ENCODE results near the gene RAC3. TPM values are rescaled to one million over a fixed set of nuclear protein-coding genes. Genes with fewer than 3 reads are reported as not detected.

Gene RAC3
- total and polyA plus RNA-seq, 2 of the 8 experiments (the other 6 are each of a cell fraction or from before 2014, with no cell fraction given) = 177 to 299 TPM

DNA sequence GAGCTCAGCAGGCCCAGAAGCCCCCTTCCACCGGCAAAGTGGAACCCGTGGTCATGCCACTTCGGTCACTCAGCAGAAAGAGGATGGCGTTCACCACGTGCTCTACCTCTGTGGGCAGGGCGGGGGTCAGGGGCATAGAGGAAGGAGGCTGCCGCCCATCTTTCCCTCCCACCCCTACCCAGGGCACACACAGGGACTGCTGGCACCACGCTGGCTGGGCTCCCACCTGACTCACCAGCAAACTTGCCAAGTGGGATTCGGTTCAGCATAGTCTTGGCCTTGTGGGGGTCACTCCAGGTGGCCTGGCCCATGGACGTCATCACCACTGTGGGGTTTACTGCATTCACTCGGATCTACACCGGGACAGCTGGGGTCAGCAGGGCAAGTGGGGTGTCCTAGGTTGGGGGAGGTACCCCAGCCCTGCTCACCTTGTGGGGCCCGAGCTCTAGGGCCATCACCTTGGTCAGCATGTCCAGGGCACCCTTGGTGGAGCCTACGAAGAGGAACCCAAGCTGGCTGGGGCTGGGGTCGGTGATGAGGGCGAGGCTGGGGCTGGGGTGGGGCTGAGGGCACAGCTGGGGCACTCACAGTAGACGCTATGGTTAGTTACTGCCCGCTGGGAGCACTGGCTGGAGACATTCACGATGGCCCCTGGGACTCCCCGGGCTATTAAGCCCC is 4.6 kb downstream of the RAC3 start (continued):
- TF ChIP-seq, protein P1, sequence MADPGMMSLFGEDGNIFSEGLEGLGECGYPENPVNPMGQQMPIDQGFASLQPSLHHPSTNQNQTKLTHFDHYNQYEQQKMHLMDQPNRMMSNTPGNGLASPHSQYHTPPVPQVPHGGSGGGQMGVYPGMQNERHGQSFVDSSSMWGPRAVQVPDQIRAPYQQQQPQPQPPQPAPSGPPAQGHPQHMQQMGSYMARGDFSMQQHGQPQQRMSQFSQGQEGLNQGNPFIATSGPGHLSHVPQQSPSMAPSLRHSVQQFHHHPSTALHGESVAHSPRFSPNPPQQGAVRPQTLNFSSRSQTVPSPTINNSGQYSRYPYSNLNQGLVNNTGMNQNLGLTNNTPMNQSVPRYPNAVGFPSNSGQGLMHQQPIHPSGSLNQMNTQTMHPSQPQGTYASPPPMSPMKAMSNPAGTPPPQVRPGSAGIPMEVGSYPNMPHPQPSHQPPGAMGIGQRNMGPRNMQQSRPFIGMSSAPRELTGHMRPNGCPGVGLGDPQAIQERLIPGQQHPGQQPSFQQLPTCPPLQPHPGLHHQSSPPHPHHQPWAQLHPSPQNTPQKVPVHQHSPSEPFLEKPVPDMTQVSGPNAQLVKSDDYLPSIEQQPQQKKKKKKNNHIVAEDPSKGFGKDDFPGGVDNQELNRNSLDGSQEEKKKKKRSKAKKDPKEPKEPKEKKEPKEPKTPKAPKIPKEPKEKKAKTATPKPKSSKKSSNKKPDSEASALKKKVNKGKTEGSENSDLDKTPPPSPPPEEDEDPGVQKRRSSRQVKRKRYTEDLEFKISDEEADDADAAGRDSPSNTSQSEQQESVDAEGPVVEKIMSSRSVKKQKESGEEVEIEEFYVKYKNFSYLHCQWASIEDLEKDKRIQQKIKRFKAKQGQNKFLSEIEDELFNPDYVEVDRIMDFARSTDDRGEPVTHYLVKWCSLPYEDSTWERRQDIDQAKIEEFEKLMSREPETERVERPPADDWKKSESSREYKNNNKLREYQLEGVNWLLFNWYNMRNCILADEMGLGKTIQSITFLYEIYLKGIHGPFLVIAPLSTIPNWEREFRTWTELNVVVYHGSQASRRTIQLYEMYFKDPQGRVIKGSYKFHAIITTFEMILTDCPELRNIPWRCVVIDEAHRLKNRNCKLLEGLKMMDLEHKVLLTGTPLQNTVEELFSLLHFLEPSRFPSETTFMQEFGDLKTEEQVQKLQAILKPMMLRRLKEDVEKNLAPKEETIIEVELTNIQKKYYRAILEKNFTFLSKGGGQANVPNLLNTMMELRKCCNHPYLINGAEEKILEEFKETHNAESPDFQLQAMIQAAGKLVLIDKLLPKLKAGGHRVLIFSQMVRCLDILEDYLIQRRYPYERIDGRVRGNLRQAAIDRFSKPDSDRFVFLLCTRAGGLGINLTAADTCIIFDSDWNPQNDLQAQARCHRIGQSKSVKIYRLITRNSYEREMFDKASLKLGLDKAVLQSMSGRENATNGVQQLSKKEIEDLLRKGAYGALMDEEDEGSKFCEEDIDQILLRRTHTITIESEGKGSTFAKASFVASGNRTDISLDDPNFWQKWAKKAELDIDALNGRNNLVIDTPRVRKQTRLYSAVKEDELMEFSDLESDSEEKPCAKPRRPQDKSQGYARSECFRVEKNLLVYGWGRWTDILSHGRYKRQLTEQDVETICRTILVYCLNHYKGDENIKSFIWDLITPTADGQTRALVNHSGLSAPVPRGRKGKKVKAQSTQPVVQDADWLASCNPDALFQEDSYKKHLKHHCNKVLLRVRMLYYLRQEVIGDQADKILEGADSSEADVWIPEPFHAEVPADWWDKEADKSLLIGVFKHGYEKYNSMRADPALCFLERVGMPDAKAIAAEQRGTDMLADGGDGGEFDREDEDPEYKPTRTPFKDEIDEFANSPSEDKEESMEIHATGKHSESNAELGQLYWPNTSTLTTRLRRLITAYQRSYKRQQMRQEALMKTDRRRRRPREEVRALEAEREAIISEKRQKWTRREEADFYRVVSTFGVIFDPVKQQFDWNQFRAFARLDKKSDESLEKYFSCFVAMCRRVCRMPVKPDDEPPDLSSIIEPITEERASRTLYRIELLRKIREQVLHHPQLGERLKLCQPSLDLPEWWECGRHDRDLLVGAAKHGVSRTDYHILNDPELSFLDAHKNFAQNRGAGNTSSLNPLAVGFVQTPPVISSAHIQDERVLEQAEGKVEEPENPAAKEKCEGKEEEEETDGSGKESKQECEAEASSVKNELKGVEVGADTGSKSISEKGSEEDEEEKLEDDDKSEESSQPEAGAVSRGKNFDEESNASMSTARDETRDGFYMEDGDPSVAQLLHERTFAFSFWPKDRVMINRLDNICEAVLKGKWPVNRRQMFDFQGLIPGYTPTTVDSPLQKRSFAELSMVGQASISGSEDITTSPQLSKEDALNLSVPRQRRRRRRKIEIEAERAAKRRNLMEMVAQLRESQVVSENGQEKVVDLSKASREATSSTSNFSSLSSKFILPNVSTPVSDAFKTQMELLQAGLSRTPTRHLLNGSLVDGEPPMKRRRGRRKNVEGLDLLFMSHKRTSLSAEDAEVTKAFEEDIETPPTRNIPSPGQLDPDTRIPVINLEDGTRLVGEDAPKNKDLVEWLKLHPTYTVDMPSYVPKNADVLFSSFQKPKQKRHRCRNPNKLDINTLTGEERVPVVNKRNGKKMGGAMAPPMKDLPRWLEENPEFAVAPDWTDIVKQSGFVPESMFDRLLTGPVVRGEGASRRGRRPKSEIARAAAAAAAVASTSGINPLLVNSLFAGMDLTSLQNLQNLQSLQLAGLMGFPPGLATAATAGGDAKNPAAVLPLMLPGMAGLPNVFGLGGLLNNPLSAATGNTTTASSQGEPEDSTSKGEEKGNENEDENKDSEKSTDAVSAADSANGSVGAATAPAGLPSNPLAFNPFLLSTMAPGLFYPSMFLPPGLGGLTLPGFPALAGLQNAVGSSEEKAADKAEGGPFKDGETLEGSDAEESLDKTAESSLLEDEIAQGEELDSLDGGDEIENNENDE (IDR thresholded peaks at IDR 0.05; ENCODE audit: insufficient replicate concordance, low read length) = no peak
- TF ChIP-seq SUZ12 (IDR thresholded peaks at IDR 0.05; ENCODE audit: low read length) (no peak), RFX5 (IDR thresholded peaks at IDR 0.05; ENCODE audit: borderline replicate concordance, low read depth, low read length) (no peak), SIRT6 (IDR thresholded peaks at IDR 0.05; ENCODE audit: low read length) (no peak), TEAD4 (IDR thresholded peaks at IDR 0.05; ENCODE audit: low read depth, low read length) (no peak), RBBP5 (IDR thresholded peaks at IDR 0.05; ENCODE audit: borderline replicate concordance, low read depth, low read length) (no peak), CTBP2 (IDR thresholded peaks at IDR 0.05; ENCODE audit: borderline replicate concordance, insufficient read depth, insufficient read length, low read length) (no peak), SRF (IDR thresholded peaks at IDR 0.05; ENCODE audit: low read depth, low read length) (no peak), TCF12 (IDR thresholded peaks at IDR 0.05; ENCODE audit: low read depth, low read length) (no peak)
- TF ChIP-seq, protein P2, sequence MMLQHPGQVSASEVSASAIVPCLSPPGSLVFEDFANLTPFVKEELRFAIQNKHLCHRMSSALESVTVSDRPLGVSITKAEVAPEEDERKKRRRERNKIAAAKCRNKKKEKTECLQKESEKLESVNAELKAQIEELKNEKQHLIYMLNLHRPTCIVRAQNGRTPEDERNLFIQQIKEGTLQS (IDR thresholded peaks at IDR 0.05; ENCODE audit: insufficient read depth, low read depth, low read length) = no peak

All from H1 (cell line).